Activated CD4-positive, alpha-beta T cell treated with anti-CD3 and anti-CD28 coated beads, Interleukin-2, amount 50 U/mL, for 16 hours (primary cell): ENCODE results near the gene HTN1.
"Not testable (repeated sequence)": the region's sequence is repeated elsewhere in the genome, so short reads cannot be mapped to it uniquely, and the experiment has no call there.

Source experiments
- DNase-seq: peaks from one replicate; pipeline ENCODE4 v3.0.0-alpha.2; 2020

HTN1 gene

GRCh38 chr4:70050138-70050537, at the start of gene HTN1:
Gene HTN1, plus strand, starts transcription at chr4:70050438. Its CDS starts 2,639 bp downstream, at chr4:70053077.
- not testable (repeated sequence) for DNase-seq

GRCh38 chr4:70000711-70001110, 49.5 kb upstream of the HTN1 start:
- DNase-seq, result no peak

GRCh38 chr4:70002507-70002906, 47.7 kb upstream of the HTN1 start:
- no peak for DNase-seq

DNA sequence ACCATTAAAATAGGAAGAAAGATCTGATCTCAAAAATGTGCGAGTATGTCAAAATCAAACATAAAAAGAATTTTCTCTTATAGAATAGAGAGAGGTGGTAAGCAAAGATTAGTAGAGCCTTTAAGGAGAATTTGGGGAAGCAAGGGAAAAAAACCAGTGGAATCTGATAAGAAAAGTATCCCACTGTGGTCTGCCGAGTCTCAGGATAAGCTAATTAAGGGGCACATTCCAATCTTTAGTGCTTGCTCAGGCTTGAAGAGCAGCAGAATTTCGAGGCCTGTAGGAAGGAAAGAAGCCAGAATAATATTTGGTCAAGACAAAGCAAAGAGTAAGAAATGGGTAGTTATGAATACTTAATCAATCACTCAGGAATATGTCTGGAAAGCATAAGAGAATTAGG, 41.5 kb upstream of the HTN1 start:
- DNase-seq, result no peak

DNA sequence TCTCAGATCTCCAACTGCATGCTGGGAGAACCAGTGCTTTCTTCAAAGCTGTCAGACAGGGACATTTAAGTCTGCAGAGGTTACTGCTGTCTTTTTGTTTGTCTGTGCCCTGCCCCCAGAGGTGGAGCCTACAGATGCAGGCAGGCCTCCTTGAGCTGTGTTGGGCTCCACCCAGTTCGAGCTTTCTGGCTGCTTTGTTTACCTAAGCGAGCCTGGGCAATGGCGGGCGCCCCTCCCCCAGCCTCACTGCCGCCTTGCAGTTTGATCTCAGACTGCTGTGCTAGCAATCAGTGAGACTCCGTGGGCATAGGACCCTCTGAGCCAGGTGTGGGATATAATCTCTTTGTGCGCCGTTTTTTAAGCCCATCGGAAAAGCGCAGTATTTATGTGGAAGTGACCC, 31.2 kb upstream of the HTN1 start:
- not testable (repeated sequence) for DNase-seq

DNA sequence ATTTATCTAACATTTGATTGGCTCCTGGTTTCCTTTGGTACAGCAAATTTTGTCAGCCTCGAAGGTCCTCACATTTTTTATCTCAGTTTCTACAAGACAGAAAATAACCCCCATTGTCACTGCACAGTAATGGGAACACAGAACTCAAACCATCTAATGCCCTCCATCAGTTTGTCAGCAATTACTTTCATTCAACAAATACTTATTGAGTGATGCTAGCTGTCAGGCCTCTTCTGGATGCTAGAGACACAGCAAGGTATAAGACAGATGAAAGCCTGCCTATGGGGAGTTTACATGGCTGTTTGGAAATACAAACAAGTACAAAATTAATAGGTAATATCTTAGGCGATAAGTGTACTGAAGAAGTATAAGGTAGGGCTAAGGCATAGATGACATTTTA, 27.0 kb upstream of the HTN1 start:
- DNase-seq, result no peak

DNA sequence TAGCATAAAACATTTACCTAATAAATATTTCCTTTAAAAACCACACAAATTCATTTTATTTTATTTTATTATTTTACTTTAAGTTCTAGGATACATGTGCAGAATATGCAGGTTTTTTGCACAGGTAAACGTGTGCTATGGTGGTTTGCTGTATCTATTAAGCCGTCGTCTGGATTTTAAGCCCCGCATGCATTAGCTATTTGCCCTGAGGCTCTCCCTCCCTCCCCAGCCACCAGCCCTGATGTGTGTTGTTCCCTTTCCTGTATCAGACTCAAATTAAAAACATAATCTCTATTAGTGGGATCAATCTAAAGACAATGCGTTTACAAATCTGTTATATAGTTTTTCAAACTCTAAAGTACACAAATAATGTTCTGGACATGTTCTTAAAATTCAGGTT, 23.2 kb upstream of the HTN1 start:
- DNase-seq, result no peak

DNA sequence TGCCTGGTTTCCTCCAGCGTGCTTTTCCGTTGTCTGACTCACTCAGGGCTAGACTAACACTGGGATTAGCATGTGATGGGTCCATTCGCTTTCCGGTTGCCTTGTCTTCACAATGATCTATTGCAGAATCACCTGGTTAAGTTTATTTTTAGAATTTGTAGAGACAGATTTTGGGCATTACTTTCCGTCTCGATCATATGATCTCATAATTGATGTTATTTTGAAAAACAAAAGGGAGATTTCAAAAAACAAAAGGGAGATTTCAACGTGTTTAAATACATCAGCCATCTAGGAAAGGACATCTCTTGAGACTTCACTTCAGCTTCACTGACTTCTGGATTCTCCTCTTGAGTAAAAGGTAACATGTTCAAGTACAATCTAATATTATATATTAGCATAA, 22.1 kb upstream of the HTN1 start, which contains the start of gene HTN3:
Gene HTN3, plus strand, starts transcription at position 301 of the 400 bp plus-strand sequence. CDS start 2,282 bp downstream, outside the sequence.
- not testable (repeated sequence) for DNase-seq

DNA sequence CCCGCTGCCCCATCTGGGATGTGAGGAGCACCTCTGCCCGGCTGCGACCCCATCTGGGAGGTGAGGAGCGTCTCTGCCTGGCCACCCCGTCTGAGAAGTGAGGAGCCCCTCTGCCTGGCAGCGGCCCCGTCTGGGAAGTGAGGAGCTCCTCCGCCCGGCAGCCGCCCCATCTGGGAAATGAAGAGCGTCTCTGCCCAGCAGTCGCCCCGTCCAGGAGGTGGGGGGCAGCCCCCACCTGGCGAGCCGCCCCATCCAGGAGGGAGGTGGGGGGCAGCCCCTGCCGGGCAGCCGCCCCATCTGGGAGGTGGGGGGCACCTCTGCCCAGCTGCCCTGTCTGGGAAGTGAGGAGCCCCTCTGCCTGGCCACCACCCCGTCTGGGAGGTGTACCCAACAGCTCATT, 12.7 kb upstream of the HTN1 start:
- not testable (repeated sequence) for DNase-seq

GRCh38 chr4:70039928-70040327, 10.3 kb upstream of the HTN1 start:
- not testable (repeated sequence) for DNase-seq

- no peak for DNase-seq
These were observed 8.5 kb upstream of the HTN1 start for GRCh38 chr4:70041652-70042286.

DNA sequence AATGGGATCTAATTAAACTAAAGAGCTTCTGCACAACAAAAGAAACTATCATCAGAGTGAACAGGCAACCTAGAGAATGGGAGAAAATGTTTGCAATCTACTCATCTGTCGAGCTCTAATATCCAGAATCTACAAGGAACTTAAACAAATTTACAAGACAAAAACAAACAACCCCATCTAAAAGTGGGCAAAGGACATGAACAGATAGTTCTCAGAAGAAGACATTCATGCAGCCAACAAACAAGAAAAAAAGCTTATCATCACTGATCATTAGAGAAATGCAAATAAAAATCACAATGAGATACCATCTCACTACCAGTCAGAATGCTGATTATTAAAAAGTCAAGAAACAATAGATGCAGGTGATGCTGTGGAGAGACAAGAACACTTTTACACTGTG, 6.3 kb downstream of the HTN1 start:
- DNase-seq, result not testable (repeated sequence)

DNA sequence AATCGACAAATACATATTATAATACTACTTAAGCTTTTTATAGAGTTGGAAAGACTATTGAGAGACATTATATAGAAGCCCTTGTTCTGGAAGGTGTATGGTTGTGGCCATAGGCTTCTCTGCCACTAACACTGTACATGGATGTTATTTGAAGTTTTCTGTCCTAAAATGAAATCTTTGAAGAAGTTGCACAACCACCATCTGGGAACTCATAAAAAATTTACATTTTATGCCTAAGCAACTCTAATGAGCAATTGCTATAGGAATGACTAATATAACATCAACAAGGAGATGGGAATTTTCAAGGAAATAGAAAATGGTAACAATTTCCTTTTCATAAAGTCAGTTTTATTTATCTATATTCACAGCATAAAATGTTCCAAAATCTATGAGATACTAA, 7.4 kb downstream of the HTN1 start:
- DNase-seq, result no peak

GRCh38 chr4:70059149-70059548, 8.9 kb downstream of the HTN1 start:
- no peak for DNase-seq

- no peak for DNase-seq
These were observed 11.8 kb downstream of the HTN1 start for GRCh38 chr4:70062000-70062399.

GRCh38 chr4:70080205-70080604, 30.0 kb downstream of the HTN1 start:
- no peak for DNase-seq

- no peak for DNase-seq
These were observed 49.0 kb downstream of the HTN1 start for GRCh38 chr4:70099206-70099605.
